GM20000 (cell line): ENCODE data around the gene LIMS1.

Experiments used
- DNase-seq: peaks from one replicate; pipeline ENCODE4 v3.0.0; 2012; ENCODE audit warnings: low spot score
- CTCF ChIP-seq: IDR thresholded peaks from 2 replicates; pipeline ENCODE4 v1.5.1; 2012; ENCODE audit warnings: mild to moderate bottlenecking, control low read depth; ENCODE audit errors: extremely low read depth, missing control alignments

LIMS1 gene

GRCh38 chr2:108605947-108606346 lies 71.7 kb downstream of the LIMS1 start:
- no peak for DNase-seq
- no peak for TF ChIP-seq CTCF

GRCh38 chr2:108607706-108608301 lies 73.5 kb downstream of the LIMS1 start:
- TF ChIP-seq CTCF, result peak; percentile 35
- DNase-seq, result no peak

GRCh38 chr2:108611021-108611420 lies 76.8 kb downstream of the LIMS1 start:
- no peak for DNase-seq
- TF ChIP-seq CTCF, result no peak

- peak; percentile 59 for DNase-seq
- TF ChIP-seq CTCF, result no peak
Measured at GRCh38 chr2:108612153-108612513, 77.9 kb downstream of the LIMS1 start.

- peak; percentile 74 for DNase-seq
- TF ChIP-seq CTCF, result no peak
Measured at GRCh38 chr2:108612514-108613183, 78.4 kb downstream of the LIMS1 start.

GRCh38 chr2:108613261-108614042 lies 79.2 kb downstream of the LIMS1 start:
- TF ChIP-seq CTCF, result no peak

GRCh38 chr2:108614043-108614545 lies 79.8 kb downstream of the LIMS1 start:
- no peak for TF ChIP-seq CTCF
- no peak for DNase-seq

More at GRCh38 chr2:108613261-108614042, 79.2 kb downstream of the LIMS1 start:
- DNase-seq, result no peak
